GM23338 (cell line): ENCODE measurements around the gene DACH1. TPM values are rescaled to one million over a fixed set of nuclear protein-coding genes. Genes with fewer than 3 reads are reported as not detected.

Experiments used
- ATAC-seq: fragments of 200-7000 bp; cut with Tn5 transposase; 3 replicates; pipeline ENCODE4 v1.9.1; 2020
- DNase-seq: peaks from one replicate; pipeline ENCODE4 v3.0.0-alpha.2; 2015; ENCODE audit warnings: low spot score
- H2AFZ ChIP-seq: fragments of 200-600 bp; sonication (generic); 2 replicates; pipeline ENCODE4 v1.8.0; 2016; ENCODE audit warnings: antibody characterized with exemption, mild to moderate bottlenecking, moderate library complexity
- H3F3A ChIP-seq: fragments of 200-600 bp; sonication (generic); replicated peaks from 2 replicates; pipeline ENCODE4 v1.8.0; 2017; ENCODE audit warnings: antibody characterized with exemption, mixed run types, low read depth
- H3K27ac ChIP-seq: fragments of 200-600 bp; sonication (generic); 2 replicates; pipeline ENCODE4 v1.6.1; 2016; ENCODE audit warnings: low read depth
- H3K27me3 ChIP-seq: fragments of 200-600 bp; sonication (generic); 2 replicates; pipeline ENCODE4 v1.8.0; 2016; ENCODE audit warnings: mild to moderate bottlenecking, mixed run types, moderate library complexity; ENCODE audit not compliant: insufficient read depth
- H3K36me3 ChIP-seq: fragments of 200-600 bp; sonication (generic); 2 replicates; pipeline ENCODE4 v1.8.0; 2016; ENCODE audit warnings: mild to moderate bottlenecking; ENCODE audit not compliant: insufficient read depth
- H3K4me1 ChIP-seq: fragments of 200-600 bp; sonication (generic); 2 replicates; pipeline ENCODE4 v1.8.0; 2016; ENCODE audit warnings: mild to moderate bottlenecking, moderate library complexity; ENCODE audit not compliant: insufficient read depth
- H3K4me2 ChIP-seq: fragments of 200-600 bp; sonication (generic); 2 replicates; pipeline ENCODE4 v1.7.1; 2017; ENCODE audit warnings: mixed run types
- H3K4me3 ChIP-seq: fragments of 200-600 bp; sonication (generic); 2 replicates; pipeline ENCODE4 v1.6.1; 2016; ENCODE audit warnings: mixed run types
- H3K79me2 ChIP-seq: fragments of 200-600 bp; sonication (generic); replicated peaks from 2 replicates; pipeline ENCODE4 v1.8.0; 2017; ENCODE audit warnings: mild to moderate bottlenecking; ENCODE audit not compliant: insufficient read depth
- H3K9me2 ChIP-seq: fragments of 200-600 bp; sonication (generic); 2 replicates; pipeline ENCODE4 v1.8.0; 2017; ENCODE audit not compliant: insufficient read depth
- H4K20me1 ChIP-seq: fragments of 200-600 bp; sonication (generic); replicated peaks from 2 replicates; pipeline ENCODE4 v1.8.0; 2017; ENCODE audit warnings: mild to moderate bottlenecking; ENCODE audit not compliant: insufficient read depth
- H3K27ac Mint-ChIP-seq: 2 replicates; pipeline ENCODE4 v1.8.0; 2020; ENCODE audit warnings: inconsistent platforms, mild to moderate bottlenecking, moderate library complexity, mixed read lengths
- H3K27me3 Mint-ChIP-seq: 3 replicates; pipeline ENCODE4 v1.8.0; 2022; ENCODE audit warnings: low read depth, mild to moderate bottlenecking, moderate library complexity, mixed read lengths, inconsistent platforms; ENCODE audit not compliant: insufficient read depth, poor library complexity
- H3K36me3 Mint-ChIP-seq: 3 replicates; pipeline ENCODE4 v1.8.0; 2021; ENCODE audit warnings: low read depth, mild to moderate bottlenecking, inconsistent platforms, moderate library complexity, mixed read lengths
- H3K4me1 Mint-ChIP-seq: 3 replicates; pipeline ENCODE4 v1.8.0; 2020; ENCODE audit warnings: mild to moderate bottlenecking, inconsistent platforms, mixed read lengths
- H3K4me3 Mint-ChIP-seq: 3 replicates; pipeline ENCODE4 v1.8.0; 2021; ENCODE audit warnings: moderate library complexity, mild to moderate bottlenecking, inconsistent platforms, mixed read lengths
- H3K9me3 Mint-ChIP-seq: 3 replicates; pipeline ENCODE4 v1.8.0; 2020; ENCODE audit warnings: moderate library complexity, mild to moderate bottlenecking, inconsistent platforms, mixed read lengths
- CREB1 ChIP-seq: fragments of 250-450 bp; sonication (Bioruptor Pico); IDR thresholded peaks from 2 replicates; pipeline ENCODE4 v1.5.0; 2020; ENCODE audit warnings: low read depth, mild to moderate bottlenecking, moderate library complexity
- EZH2 ChIP-seq: fragments of 200-600 bp; sonication (generic); IDR thresholded peaks from one replicate; pipeline ENCODE4 v1.8.0; 2017; ENCODE audit warnings: antibody characterized with exemption, mild to moderate bottlenecking, low read depth; ENCODE audit not compliant: unreplicated experiment
- EZH2phosphoT487 ChIP-seq: fragments of 200-600 bp; sonication (generic); IDR thresholded peaks from one replicate; pipeline ENCODE4 v1.8.1; 2018; ENCODE audit warnings: antibody characterized with exemption; ENCODE audit not compliant: unreplicated experiment
- JUNB ChIP-seq: IDR thresholded peaks from one replicate; pipeline ENCODE4 v1.6.1; 2016; ENCODE audit warnings: antibody characterized with exemption; ENCODE audit not compliant: unreplicated experiment
- NANOG ChIP-seq: IDR thresholded peaks from 2 replicates; pipeline ENCODE4 v1.6.1; 2016; ENCODE audit warnings: antibody characterized with exemption, borderline replicate concordance
- POLR2AphosphoS5 ChIP-seq: IDR thresholded peaks from 2 replicates; pipeline ENCODE4 v1.6.1; 2016; ENCODE audit warnings: antibody characterized with exemption, low read depth
- STAT1 ChIP-seq: IDR thresholded peaks from one replicate; pipeline ENCODE4 v1.6.1; 2016; ENCODE audit warnings: antibody characterized with exemption; ENCODE audit not compliant: unreplicated experiment
- ZNF114 ChIP-seq: fragments of 250-450 bp; sonication (Bioruptor Pico); IDR thresholded peaks from 2 replicates; pipeline ENCODE4 v1.5.0; 2020; ENCODE audit warnings: mild to moderate bottlenecking, moderate library complexity
- ZNF331 ChIP-seq: fragments of 250-450 bp; sonication (Bioruptor Pico); IDR thresholded peaks from 2 replicates; pipeline ENCODE4 v1.5.0; 2020; ENCODE audit warnings: low read depth, mild to moderate bottlenecking, moderate library complexity
- polyA plus RNA-seq: library from polyadenylated mRNA; unstranded; fragments of >200 nt; fragmentation: Nextera tagmentation; extraction: Ambion mirVana; gene quantifications from 2 replicates; pipeline ENCODE4 v1.2.1, GENCODE V29; 2016
- total RNA-seq: library from RNA; depleted of rRNA; stranded (reverse); fragments of >200 nt; shearing (Covaris generic); gene quantifications from 2 replicates; pipeline ENCODE4 v1.2.3, GENCODE V29; 2014
- TF ChIP-seq, protein P1 (sequence below): fragments of 250-450 bp; sonication (Bioruptor Pico); IDR thresholded peaks from 2 replicates; pipeline ENCODE4 v1.5.0; 2020; ENCODE audit warnings: mild to moderate bottlenecking, moderate library complexity
- TF ChIP-seq, protein P2 (sequence below): IDR thresholded peaks from 2 replicates; pipeline ENCODE4 v1.6.1; 2016; ENCODE audit warnings: antibody characterized with exemption
- TF ChIP-seq, protein P3 (sequence below), 2 experiments: fragments of 200-600 bp in 1 of 2; sonication (generic) in 1 of 2; conservative IDR thresholded peaks; 2 replicates each; pipeline versions ENCODE4 v1.5.1 to v1.6.1; 2016 to 2017; ENCODE audit warnings: antibody characterized with exemption in 2 of 2, low read depth in 2 of 2, mild to moderate bottlenecking in 2 of 2, moderate library complexity in 1 of 2
- TF ChIP-seq, protein P4 (sequence below): IDR thresholded peaks from one replicate; pipeline ENCODE4 v1.6.1; 2018; ENCODE audit warnings: antibody characterized with exemption; ENCODE audit not compliant: unreplicated experiment

DACH1 gene
- total and polyA plus RNA-seq, 2 experiments from 2014 or later: 0.45 to 0.57 TPM

DNA sequence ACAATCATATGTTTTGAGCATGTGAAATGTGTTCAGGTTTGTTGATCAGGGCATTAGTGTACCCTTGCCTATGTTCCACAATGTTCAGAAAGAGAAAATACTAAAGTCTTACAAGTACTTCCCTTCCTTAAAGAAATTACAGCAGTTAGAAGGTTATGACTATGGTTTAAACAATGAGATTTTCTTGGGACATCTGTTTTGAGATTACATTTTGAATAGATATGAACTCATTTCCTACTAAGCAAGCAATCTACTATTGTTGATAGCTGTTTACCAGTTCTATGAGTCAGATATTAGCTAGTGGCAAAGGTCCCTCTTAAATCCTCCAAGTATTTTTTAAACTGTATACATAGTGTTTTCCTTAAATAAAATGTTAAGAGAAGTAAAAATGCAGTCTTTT, 241.3 kb downstream of the DACH1 start:
- DNase-seq (no peak), ATAC-seq (no peak)
- Histone ChIP-seq H3K27me3 (no peaks in the 10 kb centered on the region), H3K9me2 (no peaks in the 10 kb centered on the region), H2AFZ (no peak overlapping the region), H3K27ac (no peak overlapping the region), H3K4me3 (no peak overlapping the region), H3K4me1 (peaks cover 19% of the 10 kb centered on the region), H4K20me1 (no peaks in the 10 kb centered on the region), H3K36me3 (no peaks in the 10 kb centered on the region), H3K4me2 (no peak overlapping the region), H3F3A (no peaks in the 10 kb centered on the region), H3K79me2 (no peaks in the 10 kb centered on the region)
- H3K27me3 Mint-ChIP-seq: no peaks in the 10 kb centered on the region
- H3K9me3 Mint-ChIP-seq: no peaks in the 10 kb centered on the region
- no peak overlapping the region for H3K27ac Mint-ChIP-seq
- no peak overlapping the region for H3K4me3 Mint-ChIP-seq
- TF ChIP-seq EZH2 (no peak), STAT1 (no peak), EZH2phosphoT487 (no peak), CREB1 (CRISPR knock-in tag) (no peak), ZNF331 (CRISPR knock-in tag) (no peak), NANOG (no peak), JUNB (no peak), POLR2AphosphoS5 (no peak), ZNF114 (CRISPR knock-in tag) (no peak)
- TF ChIP-seq, protein P1, sequence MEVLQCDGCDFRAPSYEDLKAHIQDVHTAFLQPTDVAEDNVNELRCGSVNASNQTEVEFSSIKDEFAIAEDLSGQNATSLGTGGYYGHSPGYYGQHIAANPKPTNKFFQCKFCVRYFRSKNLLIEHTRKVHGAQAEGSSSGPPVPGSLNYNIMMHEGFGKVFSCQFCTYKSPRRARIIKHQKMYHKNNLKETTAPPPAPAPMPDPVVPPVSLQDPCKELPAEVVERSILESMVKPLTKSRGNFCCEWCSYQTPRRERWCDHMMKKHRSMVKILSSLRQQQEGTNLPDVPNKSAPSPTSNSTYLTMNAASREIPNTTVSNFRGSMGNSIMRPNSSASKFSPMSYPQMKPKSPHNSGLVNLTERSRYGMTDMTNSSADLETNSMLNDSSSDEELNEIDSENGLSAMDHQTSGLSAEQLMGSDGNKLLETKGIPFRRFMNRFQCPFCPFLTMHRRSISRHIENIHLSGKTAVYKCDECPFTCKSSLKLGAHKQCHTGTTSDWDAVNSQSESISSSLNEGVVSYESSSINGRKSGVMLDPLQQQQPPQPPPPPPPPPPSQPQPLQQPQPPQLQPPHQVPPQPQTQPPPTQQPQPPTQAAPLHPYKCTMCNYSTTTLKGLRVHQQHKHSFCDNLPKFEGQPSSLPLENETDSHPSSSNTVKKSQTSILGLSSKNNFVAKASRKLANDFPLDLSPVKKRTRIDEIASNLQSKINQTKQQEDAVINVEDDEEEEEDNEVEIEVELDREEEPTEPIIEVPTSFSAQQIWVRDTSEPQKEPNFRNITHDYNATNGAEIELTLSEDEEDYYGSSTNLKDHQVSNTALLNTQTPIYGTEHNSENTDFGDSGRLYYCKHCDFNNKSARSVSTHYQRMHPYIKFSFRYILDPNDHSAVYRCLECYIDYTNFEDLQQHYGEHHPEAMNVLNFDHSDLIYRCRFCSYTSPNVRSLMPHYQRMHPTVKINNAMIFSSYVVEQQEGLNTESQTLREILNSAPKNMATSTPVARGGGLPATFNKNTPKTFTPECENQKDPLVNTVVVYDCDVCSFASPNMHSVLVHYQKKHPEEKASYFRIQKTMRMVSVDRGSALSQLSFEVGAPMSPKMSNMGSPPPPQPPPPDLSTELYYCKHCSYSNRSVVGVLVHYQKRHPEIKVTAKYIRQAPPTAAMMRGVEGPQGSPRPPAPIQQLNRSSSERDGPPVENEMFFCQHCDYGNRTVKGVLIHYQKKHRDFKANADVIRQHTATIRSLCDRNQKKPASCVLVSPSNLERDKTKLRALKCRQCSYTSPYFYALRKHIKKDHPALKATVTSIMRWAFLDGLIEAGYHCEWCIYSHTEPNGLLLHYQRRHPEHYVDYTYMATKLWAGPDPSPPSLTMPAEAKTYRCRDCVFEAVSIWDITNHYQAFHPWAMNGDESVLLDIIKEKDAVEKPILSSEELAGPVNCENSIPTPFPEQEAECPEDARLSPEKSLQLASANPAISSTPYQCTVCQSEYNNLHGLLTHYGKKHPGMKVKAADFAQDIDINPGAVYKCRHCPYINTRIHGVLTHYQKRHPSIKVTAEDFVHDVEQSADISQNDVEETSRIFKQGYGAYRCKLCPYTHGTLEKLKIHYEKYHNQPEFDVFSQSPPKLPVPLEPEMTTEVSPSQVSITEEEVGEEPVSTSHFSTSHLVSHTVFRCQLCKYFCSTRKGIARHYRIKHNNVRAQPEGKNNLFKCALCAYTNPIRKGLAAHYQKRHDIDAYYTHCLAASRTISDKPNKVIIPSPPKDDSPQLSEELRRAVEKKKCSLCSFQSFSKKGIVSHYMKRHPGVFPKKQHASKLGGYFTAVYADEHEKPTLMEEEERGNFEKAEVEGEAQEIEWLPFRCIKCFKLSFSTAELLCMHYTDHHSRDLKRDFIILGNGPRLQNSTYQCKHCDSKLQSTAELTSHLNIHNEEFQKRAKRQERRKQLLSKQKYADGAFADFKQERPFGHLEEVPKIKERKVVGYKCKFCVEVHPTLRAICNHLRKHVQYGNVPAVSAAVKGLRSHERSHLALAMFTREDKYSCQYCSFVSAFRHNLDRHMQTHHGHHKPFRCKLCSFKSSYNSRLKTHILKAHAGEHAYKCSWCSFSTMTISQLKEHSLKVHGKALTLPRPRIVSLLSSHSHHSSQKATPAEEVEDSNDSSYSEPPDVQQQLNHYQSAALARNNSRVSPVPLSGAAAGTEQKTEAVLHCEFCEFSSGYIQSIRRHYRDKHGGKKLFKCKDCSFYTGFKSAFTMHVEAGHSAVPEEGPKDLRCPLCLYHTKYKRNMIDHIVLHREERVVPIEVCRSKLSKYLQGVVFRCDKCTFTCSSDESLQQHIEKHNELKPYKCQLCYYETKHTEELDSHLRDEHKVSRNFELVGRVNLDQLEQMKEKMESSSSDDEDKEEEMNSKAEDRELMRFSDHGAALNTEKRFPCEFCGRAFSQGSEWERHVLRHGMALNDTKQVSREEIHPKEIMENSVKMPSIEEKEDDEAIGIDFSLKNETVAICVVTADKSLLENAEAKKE (CRISPR knock-in tag): no peak
- TF ChIP-seq, protein P2, sequence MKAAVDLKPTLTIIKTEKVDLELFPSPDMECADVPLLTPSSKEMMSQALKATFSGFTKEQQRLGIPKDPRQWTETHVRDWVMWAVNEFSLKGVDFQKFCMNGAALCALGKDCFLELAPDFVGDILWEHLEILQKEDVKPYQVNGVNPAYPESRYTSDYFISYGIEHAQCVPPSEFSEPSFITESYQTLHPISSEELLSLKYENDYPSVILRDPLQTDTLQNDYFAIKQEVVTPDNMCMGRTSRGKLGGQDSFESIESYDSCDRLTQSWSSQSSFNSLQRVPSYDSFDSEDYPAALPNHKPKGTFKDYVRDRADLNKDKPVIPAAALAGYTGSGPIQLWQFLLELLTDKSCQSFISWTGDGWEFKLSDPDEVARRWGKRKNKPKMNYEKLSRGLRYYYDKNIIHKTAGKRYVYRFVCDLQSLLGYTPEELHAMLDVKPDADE: no peak
- TF ChIP-seq, protein P3, sequence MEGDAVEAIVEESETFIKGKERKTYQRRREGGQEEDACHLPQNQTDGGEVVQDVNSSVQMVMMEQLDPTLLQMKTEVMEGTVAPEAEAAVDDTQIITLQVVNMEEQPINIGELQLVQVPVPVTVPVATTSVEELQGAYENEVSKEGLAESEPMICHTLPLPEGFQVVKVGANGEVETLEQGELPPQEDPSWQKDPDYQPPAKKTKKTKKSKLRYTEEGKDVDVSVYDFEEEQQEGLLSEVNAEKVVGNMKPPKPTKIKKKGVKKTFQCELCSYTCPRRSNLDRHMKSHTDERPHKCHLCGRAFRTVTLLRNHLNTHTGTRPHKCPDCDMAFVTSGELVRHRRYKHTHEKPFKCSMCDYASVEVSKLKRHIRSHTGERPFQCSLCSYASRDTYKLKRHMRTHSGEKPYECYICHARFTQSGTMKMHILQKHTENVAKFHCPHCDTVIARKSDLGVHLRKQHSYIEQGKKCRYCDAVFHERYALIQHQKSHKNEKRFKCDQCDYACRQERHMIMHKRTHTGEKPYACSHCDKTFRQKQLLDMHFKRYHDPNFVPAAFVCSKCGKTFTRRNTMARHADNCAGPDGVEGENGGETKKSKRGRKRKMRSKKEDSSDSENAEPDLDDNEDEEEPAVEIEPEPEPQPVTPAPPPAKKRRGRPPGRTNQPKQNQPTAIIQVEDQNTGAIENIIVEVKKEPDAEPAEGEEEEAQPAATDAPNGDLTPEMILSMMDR (conservative IDR thresholded peaks at IDR 0.05; ENCODE audit: low read depth in 2 of 2): no peak
- TF ChIP-seq, protein P4, sequence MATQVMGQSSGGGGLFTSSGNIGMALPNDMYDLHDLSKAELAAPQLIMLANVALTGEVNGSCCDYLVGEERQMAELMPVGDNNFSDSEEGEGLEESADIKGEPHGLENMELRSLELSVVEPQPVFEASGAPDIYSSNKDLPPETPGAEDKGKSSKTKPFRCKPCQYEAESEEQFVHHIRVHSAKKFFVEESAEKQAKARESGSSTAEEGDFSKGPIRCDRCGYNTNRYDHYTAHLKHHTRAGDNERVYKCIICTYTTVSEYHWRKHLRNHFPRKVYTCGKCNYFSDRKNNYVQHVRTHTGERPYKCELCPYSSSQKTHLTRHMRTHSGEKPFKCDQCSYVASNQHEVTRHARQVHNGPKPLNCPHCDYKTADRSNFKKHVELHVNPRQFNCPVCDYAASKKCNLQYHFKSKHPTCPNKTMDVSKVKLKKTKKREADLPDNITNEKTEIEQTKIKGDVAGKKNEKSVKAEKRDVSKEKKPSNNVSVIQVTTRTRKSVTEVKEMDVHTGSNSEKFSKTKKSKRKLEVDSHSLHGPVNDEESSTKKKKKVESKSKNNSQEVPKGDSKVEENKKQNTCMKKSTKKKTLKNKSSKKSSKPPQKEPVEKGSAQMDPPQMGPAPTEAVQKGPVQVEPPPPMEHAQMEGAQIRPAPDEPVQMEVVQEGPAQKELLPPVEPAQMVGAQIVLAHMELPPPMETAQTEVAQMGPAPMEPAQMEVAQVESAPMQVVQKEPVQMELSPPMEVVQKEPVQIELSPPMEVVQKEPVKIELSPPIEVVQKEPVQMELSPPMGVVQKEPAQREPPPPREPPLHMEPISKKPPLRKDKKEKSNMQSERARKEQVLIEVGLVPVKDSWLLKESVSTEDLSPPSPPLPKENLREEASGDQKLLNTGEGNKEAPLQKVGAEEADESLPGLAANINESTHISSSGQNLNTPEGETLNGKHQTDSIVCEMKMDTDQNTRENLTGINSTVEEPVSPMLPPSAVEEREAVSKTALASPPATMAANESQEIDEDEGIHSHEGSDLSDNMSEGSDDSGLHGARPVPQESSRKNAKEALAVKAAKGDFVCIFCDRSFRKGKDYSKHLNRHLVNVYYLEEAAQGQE: no peak
- peaks cover 32% of the 10 kb centered on the region for H3K4me1 Mint-ChIP-seq
- no peaks in the 10 kb centered on the region for H3K36me3 Mint-ChIP-seq
